CD4-positive, alpha-beta memory T cell (primary cell): ENCODE measurements around the gene NCAM2. TPM values are rescaled to one million over a fixed set of nuclear protein-coding genes. Genes with fewer than 3 reads are reported as not detected.

ENCODE experiments used
- CTCF ChIA-PET: fragments of 350-600 bp; sonication (Branson Sonifier 250); formaldehyde crosslinking; loops from one replicate; lab custom pipeline; 2021; ENCODE audit warnings: inconsistent platforms; ENCODE audit not compliant: partially characterized antibody; lab: Charles Lee
- POLR2A ChIA-PET: fragments of 350-600 bp; sonication (Branson Sonifier 250); formaldehyde crosslinking; loops from one replicate; lab custom pipeline; 2021; ENCODE audit not compliant: partially characterized antibody; lab: Charles Lee
- DNase-seq, 5 donors: peaks; one replicate each; pipeline versions ENCODE4 v3.0.0 to v3.0.0-alpha.2; 2020 to 2022; ENCODE audit warnings: mixed read lengths in 1 of 5
- H3K27ac ChIP-seq: one replicate; pipeline ENCODE4 v1.7.0; 2013; ENCODE audit warnings: low read depth, low read length
- H3K27me3 ChIP-seq: 2 replicates; pipeline ENCODE4 v1.7.0; 2013; ENCODE audit warnings: mild to moderate bottlenecking, low read length, moderate library complexity; ENCODE audit not compliant: insufficient read depth
- H3K36me3 ChIP-seq: 2 replicates; pipeline ENCODE4 v1.7.0; 2013; ENCODE audit warnings: mild to moderate bottlenecking, low read length, moderate library complexity; ENCODE audit not compliant: insufficient read depth
- H3K4me1 ChIP-seq: 2 replicates; pipeline ENCODE4 v1.7.0; 2013; ENCODE audit warnings: mild to moderate bottlenecking, low read length, moderate library complexity; ENCODE audit not compliant: insufficient read depth
- H3K4me3 ChIP-seq, 2 donors: one replicate each; pipeline ENCODE4 v1.7.0; 2013; ENCODE audit warnings: low read length in 2 of 2, mild to moderate bottlenecking in 1 of 2
- H3K9me3 ChIP-seq, 2 donors: one replicate each; pipeline ENCODE4 v1.7.0; 2013; ENCODE audit warnings: low read length in 2 of 2, control low read depth in 1 of 2; ENCODE audit not compliant: control insufficient read depth in 1 of 2
- H3K27ac Mint-ChIP-seq, 7 donors: one replicate each; pipeline ENCODE4 v1.8.0; 2020 to 2021; ENCODE audit warnings: mixed read lengths in 7 of 7, mild to moderate bottlenecking in 6 of 7, inconsistent platforms in 3 of 7, moderate library complexity in 3 of 7
- H3K27me3 Mint-ChIP-seq, 2 donors: one replicate each; pipeline ENCODE4 v1.8.0; 2020 to 2021; ENCODE audit warnings: mixed read lengths in 2 of 2
- H3K36me3 Mint-ChIP-seq, 2 donors: one replicate each; pipeline ENCODE4 v1.8.0; 2020 to 2021; ENCODE audit warnings: mixed read lengths in 2 of 2, inconsistent platforms in 1 of 2, mild to moderate bottlenecking in 1 of 2
- H3K4me1 Mint-ChIP-seq, 4 donors: one replicate each; pipeline ENCODE4 v1.8.0; 2020 to 2021; ENCODE audit warnings: mixed read lengths in 4 of 4, mild to moderate bottlenecking in 1 of 4
- H3K4me3 Mint-ChIP-seq, 8 donors: one replicate each; pipeline ENCODE4 v1.8.0; 2020 to 2021; ENCODE audit warnings: mixed read lengths in 8 of 8, mild to moderate bottlenecking in 7 of 8, moderate library complexity in 6 of 8, inconsistent platforms in 3 of 8
- H3K9me3 Mint-ChIP-seq, 8 donors: one replicate each; pipeline ENCODE4 v1.8.0; 2020 to 2021; ENCODE audit warnings: mixed read lengths in 8 of 8, mild to moderate bottlenecking in 5 of 8, inconsistent platforms in 3 of 8, moderate library complexity in 1 of 8
- intact Hi-C: fragments of 100-400 bp; cut with micrococcal nuclease; formaldehyde crosslinking; loops from one replicate; pipeline ENCODE4 v1.15.1; 2023
- polyA plus RNA-seq, 2 donors: library from polyadenylated mRNA; unstranded; fragments of 300-500 nt; fragmentation: Illumina TruSeq; gene quantifications; one replicate each; pipeline ENCODE4 v1.2.3, GENCODE V29; 2021
- total RNA-seq, 2 experiments: library from RNA; stranded (reverse); gene quantifications; one replicate each; pipeline ENCODE4 v1.2.3, GENCODE V29; 2021

NCAM2 gene
- total and polyA plus RNA-seq, 4 experiments from 2014 or later, result not detected

DNA sequence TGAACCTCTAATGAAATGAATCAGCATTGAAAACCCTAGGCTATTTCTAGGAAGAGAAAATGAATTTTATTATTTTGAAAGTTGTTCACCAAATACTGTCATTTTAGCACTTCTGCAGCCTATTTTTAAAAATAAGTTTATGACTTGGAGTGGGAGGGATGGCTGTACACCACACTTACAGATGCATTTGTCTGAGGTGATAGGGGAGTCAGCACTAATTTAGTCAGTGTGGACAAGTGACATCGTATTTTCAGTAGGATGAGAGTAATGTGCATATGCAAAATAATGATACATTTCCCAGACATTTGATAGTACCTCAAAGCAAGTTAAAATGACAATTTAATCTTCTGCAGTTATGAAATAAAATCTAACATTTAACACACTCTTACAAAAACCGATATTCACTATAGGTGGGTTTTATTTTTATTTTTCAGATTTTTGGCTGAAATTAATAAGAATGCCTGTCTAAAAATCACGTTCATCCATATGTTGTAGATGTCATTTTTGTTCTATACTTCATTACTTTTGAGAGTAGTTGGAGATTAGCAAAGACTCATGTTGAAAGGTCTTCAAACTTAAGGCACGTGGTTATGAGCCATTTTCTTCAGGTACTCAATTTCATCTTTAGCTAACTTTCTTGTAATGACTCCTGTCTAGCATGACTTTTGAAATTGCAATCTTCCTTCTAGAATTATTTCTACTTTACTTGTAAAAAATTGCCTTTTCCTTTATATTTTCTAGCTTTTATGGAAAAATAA lies 186.7 kb downstream of the NCAM2 start:
- Histone ChIP-seq H3K9me3 (no peaks in the 10 kb centered on the region), H3K27me3 (no peaks in the 10 kb centered on the region), H3K27ac (no peak overlapping the region), H3K36me3 (no peaks in the 10 kb centered on the region), H3K4me3 (no peak overlapping the region), H3K4me1 (no peaks in the 10 kb centered on the region)
- Mint-ChIP-seq H3K27me3 (no peaks in the 10 kb centered on the region), H3K36me3 (no peaks in the 10 kb centered on the region), H3K27ac (no peak overlapping the region), H3K4me1 (no peaks in the 10 kb centered on the region), H3K9me3 (peaks cover 0 to 2% (median 0%) of the 10 kb centered on the region in 8 donors), H3K4me3 (no peak overlapping the region)
- intact Hi-C loops, result no loop called here
- no peak for DNase-seq
- POLR2A ChIA-PET, result no interaction called here
- CTCF ChIA-PET, result no interaction called here

- POLR2A ChIA-PET, result no interaction called here
- Mint-ChIP-seq H3K27ac (no peak overlapping the region), H3K9me3 (peaks cover 0 to 4% (median under 1%) of the 10 kb centered on the region in 8 donors)
These were observed 189.4 kb downstream of the NCAM2 start for GRCh38 chr21:21187579-21187978.

DNA sequence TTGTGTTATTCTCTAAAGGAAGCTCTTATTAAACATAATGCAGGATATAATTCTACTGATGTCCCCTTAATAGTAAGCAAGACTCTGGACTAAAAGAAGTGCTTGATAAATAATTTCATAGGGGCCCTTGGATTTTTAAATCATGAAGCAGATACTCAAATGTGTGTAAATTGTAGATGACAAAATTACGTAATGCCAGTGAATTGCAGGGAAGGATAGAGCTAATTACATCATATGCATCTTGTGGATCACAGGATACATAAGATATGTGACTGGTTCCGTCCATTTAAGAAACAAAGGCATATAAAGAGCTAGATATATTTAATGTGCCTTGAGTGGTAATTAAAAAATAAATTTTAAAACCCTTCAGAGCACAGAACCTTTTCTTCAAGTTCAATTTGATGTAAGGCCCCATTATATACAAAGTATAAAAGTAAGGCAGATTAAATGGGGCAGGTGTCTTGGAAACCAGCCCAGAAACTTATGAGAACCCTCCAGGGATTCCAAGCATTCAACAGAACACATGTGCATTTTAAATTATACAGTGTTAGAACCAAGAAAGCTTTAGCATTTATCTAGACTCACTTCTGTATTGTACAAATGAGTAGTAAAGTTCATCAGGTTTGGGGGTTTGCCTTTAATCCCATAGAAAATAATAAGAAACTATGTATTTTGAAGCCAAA lies 190.4 kb downstream of the NCAM2 start:
- H3K27me3 ChIP-seq, result no peaks in the 10 kb centered on the region
- no peak for DNase-seq
- intact Hi-C loops, result no loop called here
- POLR2A ChIA-PET, result no interaction called here
- Mint-ChIP-seq H3K36me3 (no peaks in the 10 kb centered on the region), H3K4me3 (no peak overlapping the region), H3K27me3 (peaks cover 0 to 2% of the 10 kb centered on the region in 2 donors), H3K9me3 (peaks cover 0 to 4% (median under 1%) of the 10 kb centered on the region in 8 donors), H3K27ac (no peak overlapping the region), H3K4me1 (no peaks in the 10 kb centered on the region)
- H3K4me1 ChIP-seq, result no peaks in the 10 kb centered on the region
- H3K27ac ChIP-seq, result no peak overlapping the region
- H3K36me3 ChIP-seq, result no peaks in the 10 kb centered on the region
- H3K4me3 ChIP-seq, result no peak overlapping the region
- CTCF ChIA-PET, result no interaction called here
- H3K9me3 ChIP-seq, result no peaks in the 10 kb centered on the region

More at GRCh38 chr21:21187579-21187978, 189.4 kb downstream of the NCAM2 start:
- H3K27me3 Mint-ChIP-seq, result peaks cover 0 to 2% of the 10 kb centered on the region in 2 donors
- Histone ChIP-seq H3K9me3 (no peaks in the 10 kb centered on the region), H3K4me1 (no peaks in the 10 kb centered on the region), H3K27ac (no peak overlapping the region), H3K4me3 (no peak overlapping the region), H3K27me3 (no peaks in the 10 kb centered on the region), H3K36me3 (no peaks in the 10 kb centered on the region)
- CTCF ChIA-PET, result no interaction called here
- no peaks in the 10 kb centered on the region for H3K4me1 Mint-ChIP-seq
- no peaks in the 10 kb centered on the region for H3K36me3 Mint-ChIP-seq
- intact Hi-C loops, result no loop called here
- DNase-seq, result no peak
- no peak overlapping the region for H3K4me3 Mint-ChIP-seq

DNA sequence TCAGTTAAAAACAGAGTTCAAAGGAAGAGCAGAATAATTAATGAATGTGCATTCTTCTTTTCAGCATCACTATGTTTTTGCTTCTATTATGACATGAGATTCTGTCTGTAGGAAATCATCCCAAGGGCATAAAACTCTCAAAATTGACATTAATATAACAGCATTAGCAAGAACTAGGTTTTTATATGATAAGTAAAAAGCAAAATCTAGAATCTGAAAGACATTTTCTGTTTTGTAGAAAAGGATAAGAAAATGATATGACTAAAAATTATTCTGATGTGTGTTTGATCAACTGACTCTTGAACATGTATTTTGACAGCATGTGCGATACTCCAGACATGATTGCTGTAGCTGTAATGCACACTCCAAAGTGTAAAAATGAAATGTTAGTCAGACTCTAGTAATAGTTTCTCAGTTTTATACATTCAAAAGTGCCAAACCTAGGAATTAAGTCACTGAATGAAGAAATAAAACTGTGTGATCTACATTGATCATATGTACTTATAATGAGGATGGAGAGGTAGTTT lies 197.3 kb downstream of the NCAM2 start:
- Mint-ChIP-seq H3K4me3 (no peak overlapping the region), H3K4me1 (peaks cover 0 to 15% (median 0%) of the 10 kb centered on the region in 4 donors), H3K36me3 (no peaks in the 10 kb centered on the region), H3K9me3 (peaks cover 0 to 8% (median 0%) of the 10 kb centered on the region in 8 donors), H3K27me3 (peaks cover 0 to 2% of the 10 kb centered on the region in 2 donors), H3K27ac (no peak overlapping the region)
- Histone ChIP-seq H3K4me3 (no peak overlapping the region), H3K36me3 (no peaks in the 10 kb centered on the region), H3K4me1 (no peaks in the 10 kb centered on the region), H3K27ac (no peak overlapping the region), H3K27me3 (no peaks in the 10 kb centered on the region), H3K9me3 (no peaks in the 10 kb centered on the region)
- no peak for DNase-seq
- POLR2A ChIA-PET, result no interaction called here
- CTCF ChIA-PET, result no interaction called here
- intact Hi-C loops, result no loop called here

- no peak for DNase-seq
- Mint-ChIP-seq H3K9me3 (peaks cover 0 to 8% (median 0%) of the 10 kb centered on the region in 8 donors), H3K27me3 (peaks cover 0 to 2% of the 10 kb centered on the region in 2 donors), H3K4me3 (no peak overlapping the region), H3K27ac (no peak overlapping the region), H3K4me1 (peaks cover 0 to 15% (median 0%) of the 10 kb centered on the region in 4 donors), H3K36me3 (no peaks in the 10 kb centered on the region)
- intact Hi-C loops, result no loop called here
- H3K4me1 ChIP-seq, result no peaks in the 10 kb centered on the region
- no peak overlapping the region for H3K27ac ChIP-seq
- no peaks in the 10 kb centered on the region for H3K27me3 ChIP-seq
- H3K36me3 ChIP-seq, result no peaks in the 10 kb centered on the region
- no peak overlapping the region for H3K4me3 ChIP-seq
- H3K9me3 ChIP-seq, result no peaks in the 10 kb centered on the region
- ChIA-PET POLR2A (no interaction called here), CTCF (no interaction called here)
These were observed 197.9 kb downstream of the NCAM2 start for GRCh38 chr21:21196087-21196486.

- no peaks in the 10 kb centered on the region for H3K36me3 ChIP-seq
- intact Hi-C loops, result no loop called here
- no peak overlapping the region for H3K4me3 ChIP-seq
- H3K27me3 ChIP-seq, result no peaks in the 10 kb centered on the region
- CTCF ChIA-PET, result no interaction called here
- POLR2A ChIA-PET, result no interaction called here
- peaks cover 0 to 15% (median 0%) of the 10 kb centered on the region in 4 donors for H3K4me1 Mint-ChIP-seq
- no peaks in the 10 kb centered on the region for H3K27me3 Mint-ChIP-seq
- no peaks in the 10 kb centered on the region for H3K9me3 ChIP-seq
- peak overlapping the region in 2 of 8 donors; percentile 5 to 24 for H3K4me3 Mint-ChIP-seq
- H3K4me1 ChIP-seq, result no peaks in the 10 kb centered on the region
- no peak overlapping the region for H3K27ac Mint-ChIP-seq
- DNase-seq, result no peak
- no peak overlapping the region for H3K27ac ChIP-seq
- H3K9me3 Mint-ChIP-seq, result peaks cover 0 to 8% (median 0%) of the 10 kb centered on the region in 8 donors
- no peaks in the 10 kb centered on the region for H3K36me3 Mint-ChIP-seq
These were observed 198.6 kb downstream of the NCAM2 start for GRCh38 chr21:21196848-21197247.

GRCh38 chr21:21199342-21200102 lies 201.3 kb downstream of the NCAM2 start:
- intact Hi-C loops, result no loop called here
- Mint-ChIP-seq H3K9me3 (peaks cover 0 to 5% (median 0%) of the 10 kb centered on the region in 8 donors), H3K27ac (no peak overlapping the region), H3K36me3 (no peaks in the 10 kb centered on the region), H3K4me1 (peaks cover 0 to 15% (median 0%) of the 10 kb centered on the region in 4 donors), H3K4me3 (peak overlapping the region in 3 of 8 donors; percentile 28 to 72 (median 64)), H3K27me3 (no peaks in the 10 kb centered on the region)
- Histone ChIP-seq H3K36me3 (no peaks in the 10 kb centered on the region), H3K27ac (no peak overlapping the region), H3K27me3 (no peaks in the 10 kb centered on the region), H3K4me1 (no peaks in the 10 kb centered on the region), H3K9me3 (no peaks in the 10 kb centered on the region), H3K4me3 (no peak overlapping the region)
- CTCF ChIA-PET, result no interaction called here
- DNase-seq, result no peak
- POLR2A ChIA-PET, result no interaction called here
